COR-L47 (cell line): ENCODE measurements around the gene SCFD2.
A peak's percentile ranks its signal among the peaks of the same experiment; 100 is the strongest.
"Not testable (repeated sequence)": the region's sequence is repeated elsewhere in the genome, so short reads cannot be mapped to it uniquely, and the experiment has no call there.

Experiments used
- DNase-seq: peaks from one replicate; lab custom pipeline; 2025; lab: John Stamatoyannopoulos, UW

SCFD2 gene

DNA sequence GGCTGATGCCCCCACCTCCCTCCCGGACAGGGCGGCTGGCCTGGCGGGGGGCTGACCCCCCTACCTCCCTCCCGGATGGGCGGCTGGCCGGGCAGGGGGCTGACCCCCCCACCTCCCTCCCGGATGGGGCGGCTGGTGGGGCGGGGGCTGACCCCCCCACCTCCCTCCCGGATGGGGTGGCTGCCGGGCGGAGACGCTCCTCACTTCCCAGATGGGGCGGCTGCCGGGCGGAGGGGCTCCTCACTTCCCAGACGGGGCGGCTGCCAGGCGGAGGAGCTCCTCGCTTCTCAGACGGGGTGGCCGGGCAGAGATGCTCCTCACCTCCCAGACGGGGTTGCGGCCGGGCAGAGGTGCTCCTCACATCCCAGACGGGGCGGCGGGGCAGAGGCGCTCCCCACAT is 127.5 kb downstream of the SCFD2 start:
- DNase-seq, result not testable (repeated sequence)

DNA sequence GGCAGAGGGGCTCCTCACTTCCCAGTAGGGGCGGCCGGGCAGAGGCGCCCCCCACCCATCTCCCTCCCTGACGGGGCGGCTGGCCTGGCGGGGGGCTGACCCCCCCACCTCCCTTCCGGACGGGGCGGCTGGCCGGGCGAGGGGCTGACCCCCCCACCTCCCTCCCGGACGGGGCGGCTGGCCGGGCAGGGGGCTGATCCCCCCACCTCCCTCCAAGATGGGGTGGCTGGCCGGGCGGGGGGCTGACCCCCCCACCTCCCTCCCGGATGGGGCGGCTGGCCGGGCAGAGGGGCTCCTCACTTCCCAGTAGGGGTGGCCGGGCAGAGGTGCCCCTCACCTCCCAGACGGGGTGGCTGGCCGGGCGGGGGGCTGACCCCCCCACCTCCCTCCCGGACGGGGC is 128.1 kb downstream of the SCFD2 start:
- not testable (repeated sequence) for DNase-seq

DNA sequence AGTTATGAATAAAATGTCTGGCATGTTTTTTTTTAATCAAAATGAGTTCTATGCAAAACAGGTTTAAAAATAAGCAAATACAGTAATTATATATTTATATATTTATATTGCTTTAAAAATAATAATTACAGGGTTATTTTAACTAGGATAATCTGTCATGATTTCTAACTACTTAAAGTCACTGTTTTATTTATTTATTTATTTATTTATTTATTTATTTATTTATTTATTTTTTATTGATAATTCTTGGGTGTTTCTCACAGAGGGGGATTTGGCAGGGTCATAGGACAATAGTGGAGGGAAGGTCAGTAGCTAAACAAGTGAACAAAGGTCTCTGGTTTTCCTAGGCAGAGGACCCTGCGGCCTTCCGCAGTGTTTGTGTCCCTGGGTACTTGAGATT is 129.2 kb downstream of the SCFD2 start:
- not testable (repeated sequence) for DNase-seq

DNA sequence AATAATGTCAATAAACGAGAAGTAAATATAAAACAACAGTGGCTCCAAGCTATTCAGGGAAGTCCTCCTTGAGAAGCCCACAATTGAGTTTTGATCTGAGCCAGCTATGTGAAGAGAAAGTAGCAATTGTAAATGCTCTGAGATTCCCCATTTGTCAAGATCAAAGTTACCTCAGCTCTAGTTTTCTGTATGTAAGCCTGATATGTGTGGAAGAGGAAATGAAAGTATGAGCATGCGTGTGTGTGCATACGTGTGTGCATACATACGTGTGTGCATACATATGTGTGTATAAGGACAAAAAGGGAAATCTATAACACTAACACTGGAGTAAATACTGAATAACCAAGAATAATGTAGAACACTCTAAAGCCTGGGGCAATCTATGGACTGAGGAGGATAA is 130.3 kb downstream of the SCFD2 start:
- no peak for DNase-seq

DNA sequence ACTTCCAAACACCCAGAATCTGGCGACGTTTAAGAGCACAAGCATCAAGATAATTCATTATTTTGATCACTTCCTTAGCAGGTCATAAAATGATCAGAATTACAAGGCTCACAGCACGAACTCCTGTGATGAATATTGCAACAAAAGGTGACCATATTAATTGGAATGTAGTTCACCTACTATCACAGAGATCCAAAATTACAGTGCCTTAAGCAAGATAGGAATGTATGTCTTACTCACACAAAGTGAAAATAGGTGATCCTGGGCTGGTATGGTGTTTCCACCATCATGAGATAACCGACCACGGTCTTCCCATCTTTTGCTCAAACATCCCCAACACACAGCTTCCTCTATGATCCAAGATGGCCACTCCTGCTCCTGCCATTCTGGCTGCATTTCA is 131.2 kb downstream of the SCFD2 start:
- DNase-seq, result no peak

DNA sequence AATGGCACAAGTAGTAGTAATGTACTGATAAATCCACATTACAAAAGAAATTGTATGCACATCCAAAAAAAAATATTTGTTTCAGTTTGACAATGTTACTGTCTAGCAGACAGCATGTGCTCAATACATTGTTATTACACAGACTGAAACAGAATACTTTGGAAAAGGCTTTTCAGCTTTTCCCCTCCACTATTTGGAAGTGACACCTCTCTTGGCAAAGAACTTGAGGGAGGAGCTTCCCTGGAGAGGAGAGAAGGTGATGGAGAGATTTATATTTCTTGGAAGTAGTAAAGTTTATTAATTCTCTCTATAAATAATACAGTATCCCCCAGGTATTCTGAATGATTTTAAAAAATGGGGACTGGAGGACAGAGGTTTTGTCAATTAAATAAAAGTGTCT is 131.8 kb downstream of the SCFD2 start:
- no peak for DNase-seq

DNA sequence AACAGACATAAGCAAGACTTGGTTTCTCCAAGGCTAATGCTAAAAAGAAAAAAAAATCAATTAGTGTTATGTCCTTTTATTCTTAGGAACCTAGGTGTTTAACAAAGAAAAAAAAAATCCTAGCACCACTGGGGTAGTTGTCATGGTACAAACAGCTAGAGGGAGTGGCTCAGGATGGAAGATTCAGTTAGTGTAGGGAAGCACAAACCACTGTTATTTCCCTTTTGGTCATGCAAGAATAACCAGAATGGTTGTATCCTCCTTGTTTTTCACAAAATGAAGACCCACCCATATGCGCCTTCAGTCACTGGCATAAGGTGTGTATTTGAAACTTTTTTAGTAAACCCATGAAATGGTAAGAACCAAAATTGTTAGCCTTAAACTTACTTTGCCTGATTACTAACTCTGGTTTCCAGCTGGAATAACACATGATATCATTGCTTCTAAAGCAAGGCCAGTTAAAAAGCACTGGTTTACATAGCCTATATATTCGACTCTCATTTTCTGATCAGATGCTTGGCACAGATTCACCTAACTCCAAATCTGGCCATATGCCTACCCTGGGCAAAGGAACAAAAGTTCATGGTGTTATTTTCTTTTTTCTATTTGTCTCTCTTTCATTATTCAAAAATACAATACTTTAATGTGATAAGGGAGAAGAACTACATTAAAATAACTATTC is 132.6 kb downstream of the SCFD2 start:
- no peak for DNase-seq

DNA sequence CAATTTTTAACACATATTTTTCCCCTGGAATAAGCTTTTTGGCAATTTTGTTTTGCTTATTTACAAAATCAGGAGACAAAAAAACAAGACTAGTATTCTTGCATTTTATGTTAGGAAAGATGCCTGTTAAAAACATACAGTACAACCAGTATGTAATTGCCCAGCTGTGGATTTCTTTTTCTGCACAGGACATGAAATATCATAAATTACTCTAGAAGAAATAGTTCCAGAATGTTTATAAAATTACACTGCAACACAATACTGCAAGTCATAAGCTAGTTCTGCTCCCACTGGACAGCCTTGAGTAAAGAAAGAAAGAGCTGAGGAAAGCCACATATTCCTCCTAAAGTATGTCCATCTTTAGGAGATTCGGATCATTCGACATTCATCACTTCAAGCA is 133.5 kb downstream of the SCFD2 start:
- no peak for DNase-seq

DNA sequence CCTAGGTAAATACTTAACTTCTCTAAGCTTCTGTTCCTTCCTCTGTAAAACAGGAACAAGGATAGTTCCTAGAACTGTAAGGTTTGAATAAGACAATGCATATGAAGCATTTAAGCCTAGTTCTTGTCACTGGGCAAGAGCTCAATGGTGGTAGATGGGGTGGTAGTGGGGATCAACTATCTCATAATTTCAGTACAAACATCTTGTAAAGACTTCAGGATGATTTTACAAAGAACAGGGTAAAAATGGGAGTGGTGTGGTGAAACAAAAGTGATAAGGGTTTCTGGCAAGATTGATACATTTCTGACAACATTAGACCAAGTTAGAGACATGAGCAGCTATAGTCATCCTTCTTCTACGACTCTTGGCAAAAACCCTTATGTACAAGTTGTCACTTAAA is 137.8 kb downstream of the SCFD2 start:
- no peak for DNase-seq

DNA sequence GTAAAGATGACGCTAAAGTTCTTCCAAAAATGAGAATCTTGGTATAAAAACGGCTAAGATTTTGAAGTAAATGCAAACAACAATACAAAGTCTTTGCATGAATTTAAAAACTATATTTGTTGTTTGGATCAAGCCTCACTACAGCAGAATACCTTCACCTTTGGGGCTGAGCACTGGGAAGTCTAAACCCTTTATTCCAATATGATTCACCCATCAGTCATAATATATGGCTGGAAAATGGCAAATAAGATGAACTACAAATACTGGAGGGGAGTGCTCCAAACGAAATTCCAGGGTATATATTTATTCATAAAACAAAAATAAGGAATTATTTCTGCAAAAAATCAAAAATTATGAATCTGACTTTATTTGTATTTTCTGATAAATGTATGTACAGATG is 138.4 kb downstream of the SCFD2 start:
- DNase-seq, result no peak

DNA sequence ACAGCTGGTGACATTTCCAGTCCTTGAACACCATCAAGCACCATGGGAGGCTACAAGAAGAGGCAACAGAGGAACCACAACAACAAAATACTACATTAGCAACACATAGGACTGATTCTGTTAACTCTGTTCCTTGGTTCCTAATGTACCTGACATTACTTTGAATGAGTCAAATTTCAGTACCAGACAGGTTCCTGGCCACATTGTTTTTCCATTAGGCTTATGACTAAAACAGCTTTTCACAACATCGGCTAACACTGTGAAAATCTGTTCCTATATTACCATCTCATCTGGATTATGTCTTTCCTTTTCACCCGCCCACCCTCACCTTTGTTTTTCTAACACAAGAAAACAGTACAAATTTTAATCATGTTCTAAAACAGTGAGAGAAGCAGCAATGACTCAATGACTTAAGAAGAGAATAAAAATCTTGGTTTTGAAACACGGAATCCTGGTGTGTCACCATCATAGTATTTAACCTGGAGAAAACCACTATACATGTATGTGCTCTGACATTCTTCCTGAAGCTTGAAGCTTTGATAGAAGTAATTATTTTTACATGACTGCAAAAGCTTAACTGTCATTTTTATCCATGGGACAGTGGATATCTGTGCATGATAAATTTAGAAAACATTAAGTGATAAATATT is 143.9 kb downstream of the SCFD2 start:
- DNase-seq, result no peak

DNA sequence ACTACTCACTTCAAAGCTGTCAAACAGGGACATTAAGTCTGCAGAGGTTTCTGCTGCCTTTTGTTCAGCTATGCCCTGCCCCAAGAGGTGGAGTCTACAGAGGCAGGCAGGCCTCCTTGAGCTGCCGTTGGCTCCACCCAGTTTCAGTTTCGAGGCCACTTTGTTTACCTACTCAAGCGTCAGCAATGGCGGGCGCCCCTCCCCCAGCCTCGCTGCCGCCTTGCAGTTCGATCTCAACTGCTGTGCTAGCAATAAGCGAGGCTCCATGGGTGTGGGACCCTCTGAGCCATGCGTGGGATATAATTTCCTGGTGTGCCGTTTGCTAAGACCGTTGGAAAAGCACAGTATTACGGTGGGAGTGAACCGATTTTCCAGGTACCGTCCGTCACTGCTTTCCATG is 146.7 kb downstream of the SCFD2 start:
- not testable (repeated sequence) for DNase-seq

DNA sequence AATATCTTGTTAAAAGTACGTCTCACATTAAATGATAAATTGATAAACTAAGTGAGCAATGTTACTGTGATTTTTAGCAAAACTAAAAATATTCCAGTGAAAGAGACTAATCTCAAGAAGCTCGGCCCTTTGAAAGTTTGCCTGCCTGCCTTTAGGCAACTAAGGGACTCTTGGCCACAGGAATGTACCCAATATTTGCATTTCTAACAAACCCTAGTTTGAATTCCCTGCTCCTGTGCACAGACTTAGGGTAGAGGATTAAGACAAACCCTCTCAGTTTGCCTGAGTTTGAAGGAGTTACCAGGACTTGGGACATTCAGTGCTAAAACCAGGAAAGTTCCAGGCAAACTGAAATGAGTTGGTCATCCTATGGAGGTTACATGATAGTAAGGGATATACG is 157.1 kb downstream of the SCFD2 start:
- no peak for DNase-seq

DNA sequence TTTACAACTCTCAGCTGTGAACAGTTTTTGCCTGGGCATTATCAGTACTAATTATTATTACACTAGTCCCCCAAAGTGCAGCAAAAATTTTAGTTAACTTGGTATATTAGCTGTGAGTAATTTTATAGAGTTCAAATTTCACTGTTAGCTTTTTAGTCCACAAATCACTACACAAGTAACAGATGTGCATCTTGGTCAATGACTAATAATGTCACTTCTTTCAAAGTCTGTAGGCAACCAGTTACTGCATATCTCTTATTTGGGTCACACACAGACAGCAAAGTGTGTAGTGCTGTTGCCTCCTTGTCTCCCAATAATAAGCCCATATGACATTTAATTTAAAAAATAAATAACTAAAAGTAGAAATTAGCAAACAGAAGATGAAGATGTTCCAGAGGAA is 159.9 kb downstream of the SCFD2 start:
- no peak for DNase-seq

DNA sequence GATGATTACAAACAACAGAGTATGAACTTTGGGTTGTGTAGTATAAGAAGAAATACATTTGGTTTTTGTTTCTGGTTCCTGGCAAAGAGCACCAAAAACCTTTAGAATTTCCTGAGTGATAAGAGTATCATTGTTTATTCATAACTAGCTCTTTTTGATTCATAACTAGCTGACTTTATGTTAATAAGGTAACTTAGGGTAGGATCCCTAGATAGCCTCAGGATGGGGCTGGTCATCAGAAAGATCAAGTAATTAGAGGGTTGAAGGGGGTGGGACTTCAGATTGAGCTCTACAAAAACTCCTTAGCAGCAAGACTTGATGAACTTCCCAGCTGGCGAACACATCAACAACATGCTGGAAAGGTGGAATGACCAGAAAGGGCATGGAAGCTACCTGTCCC is 166.5 kb downstream of the SCFD2 start:
- no peak for DNase-seq

DNA sequence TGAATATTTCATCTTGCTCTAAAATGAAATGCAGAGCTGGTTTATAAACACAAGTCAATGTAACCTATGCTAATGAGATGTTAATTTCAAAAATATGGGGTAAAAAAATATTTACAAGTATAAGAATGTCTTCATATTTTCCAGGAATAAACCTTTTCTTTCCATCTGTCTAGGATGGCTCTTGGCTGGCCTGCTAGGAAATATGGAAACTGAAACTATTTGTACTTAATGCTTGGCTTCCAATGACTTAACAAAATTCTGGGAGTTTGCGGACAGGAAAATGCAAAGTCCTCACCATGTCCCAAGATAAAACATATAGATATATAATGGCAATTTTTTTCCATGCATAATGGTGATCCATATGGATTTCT is 168.1 kb downstream of the SCFD2 start:
- DNase-seq, result no peak

DNA sequence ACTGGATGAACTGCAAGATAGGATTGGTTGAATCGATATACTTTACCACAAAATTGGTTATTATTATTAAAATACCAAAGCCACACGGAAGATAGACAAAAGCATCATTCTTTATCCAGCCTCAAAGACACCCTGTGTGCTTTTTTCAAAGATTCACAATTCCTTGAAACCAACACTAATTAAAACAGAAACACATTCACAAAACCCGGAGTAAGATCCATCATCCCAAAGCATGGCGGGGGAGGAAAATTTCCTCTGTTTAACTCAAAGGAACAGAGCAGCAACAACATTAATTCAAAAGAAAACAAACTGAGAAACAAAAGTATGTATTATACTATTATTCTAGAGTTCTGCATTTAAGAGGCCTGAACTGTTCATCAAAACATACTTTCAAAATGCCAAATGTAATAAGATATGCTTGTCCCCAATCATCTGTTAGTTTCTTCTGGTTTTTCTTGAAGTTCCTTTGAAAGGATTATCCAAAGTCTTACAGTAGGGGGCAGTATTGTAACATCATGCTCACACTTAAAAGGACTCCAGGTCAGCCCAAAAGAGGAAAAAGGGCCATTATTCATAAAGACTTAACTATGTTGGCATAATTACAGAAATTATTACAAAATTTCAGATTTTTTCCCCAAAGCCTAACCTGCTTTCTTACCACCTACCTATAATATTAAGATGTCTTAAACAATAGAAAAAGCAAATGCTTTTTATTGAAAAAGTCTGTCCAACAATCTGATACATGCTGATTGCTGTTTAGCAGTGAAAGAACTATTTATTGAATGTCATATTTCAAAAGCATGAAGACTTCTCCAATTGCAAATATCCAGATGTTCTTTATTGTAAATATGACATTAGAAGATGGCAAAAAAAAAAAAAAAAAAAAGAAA is 168.7 kb downstream of the SCFD2 start:
- peak; percentile 55 for DNase-seq

DNA sequence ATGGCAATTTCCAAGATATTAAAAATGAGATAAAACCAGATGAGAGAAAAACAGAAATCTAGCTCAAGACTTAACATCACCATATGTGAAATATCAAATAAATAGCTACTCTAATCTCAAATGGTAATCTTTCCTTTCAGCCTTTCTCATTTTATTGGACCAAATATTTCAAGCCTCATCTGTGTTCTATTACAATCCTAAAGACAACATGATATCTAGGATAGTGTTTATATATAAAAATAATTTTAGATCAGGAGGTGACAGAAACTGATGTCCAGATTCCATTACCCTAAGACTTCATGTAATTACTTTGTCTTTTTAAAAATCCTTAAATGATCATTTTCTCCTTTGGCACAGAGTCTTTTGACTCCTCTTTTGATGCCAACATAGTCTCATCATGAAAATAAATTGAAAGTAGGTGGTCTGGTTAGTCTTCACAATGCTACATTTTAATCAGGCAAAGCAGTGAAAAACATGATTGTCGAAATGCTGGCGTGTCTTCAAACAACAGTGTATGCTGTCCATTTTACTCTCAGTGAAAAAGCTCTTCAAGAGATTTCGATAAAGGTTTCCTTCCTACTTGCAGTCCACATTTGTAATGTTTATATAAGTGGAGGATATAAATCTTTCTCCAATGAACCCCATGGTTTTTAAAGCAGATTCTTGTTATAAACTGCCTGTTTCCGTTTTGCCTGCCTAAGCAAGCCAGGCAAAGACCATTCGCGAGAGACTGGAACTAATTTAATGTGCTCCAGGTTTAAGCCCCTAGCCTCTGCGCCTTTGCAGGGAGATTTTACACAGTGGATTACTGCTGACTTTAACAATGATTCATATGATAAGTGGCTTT is 169.8 kb downstream of the SCFD2 start:
- no peak for DNase-seq

DNA sequence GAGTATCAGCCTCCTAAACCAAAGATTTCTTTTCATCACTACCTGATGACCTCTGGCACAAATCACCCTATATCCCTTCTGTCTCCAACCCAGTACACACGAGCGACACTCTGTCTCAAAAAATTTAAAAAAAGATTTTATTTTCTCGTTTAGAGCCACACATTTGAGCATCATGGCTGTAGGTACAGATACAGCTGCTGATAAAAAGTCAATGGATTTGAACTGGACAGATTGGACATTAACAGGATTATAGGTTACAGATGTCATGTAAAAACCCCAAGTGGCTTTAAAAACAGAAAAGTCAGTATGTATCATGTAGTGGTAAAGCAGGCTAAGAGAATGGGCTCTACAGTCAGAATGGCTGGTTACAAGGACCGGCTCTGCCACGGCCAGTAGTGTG is 171.1 kb downstream of the SCFD2 start:
- DNase-seq, result no peak

DNA sequence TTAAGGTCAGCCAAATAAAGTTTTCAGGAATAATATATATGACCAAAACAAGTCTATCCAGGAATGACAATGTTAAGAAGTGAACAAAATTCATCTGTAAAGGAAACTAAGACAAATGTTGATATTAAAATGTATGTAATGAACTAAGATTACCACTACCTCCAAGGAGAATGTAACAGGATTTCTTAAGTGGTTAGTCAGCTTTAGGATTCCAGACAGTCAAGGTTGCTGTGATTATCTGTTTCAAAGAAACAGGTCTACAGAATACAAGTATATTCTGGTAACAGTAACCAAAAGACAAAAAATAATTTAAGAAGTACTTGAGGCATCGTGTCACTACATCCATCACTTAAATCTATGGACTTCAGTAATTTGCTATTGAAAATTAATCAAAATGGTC is 172.8 kb downstream of the SCFD2 start:
- no peak for DNase-seq

DNA sequence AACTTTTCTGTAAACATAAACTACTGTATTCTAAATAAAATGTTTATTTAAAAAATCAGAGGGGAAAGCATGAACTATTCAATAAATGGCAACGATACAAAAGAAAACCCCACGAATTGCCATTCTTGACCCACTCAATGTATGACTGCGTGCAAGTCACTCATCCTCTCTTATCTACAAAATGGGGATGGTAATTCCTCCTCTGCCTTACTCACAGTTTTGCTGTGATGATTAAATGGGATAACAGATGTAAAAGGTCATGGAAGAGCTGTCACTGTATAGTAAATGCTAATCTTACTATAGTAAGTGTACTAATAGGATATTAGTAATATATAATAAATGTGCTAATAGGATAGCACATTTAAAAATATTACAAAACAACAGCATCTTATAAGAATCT is 173.4 kb downstream of the SCFD2 start:
- DNase-seq, result no peak

DNA sequence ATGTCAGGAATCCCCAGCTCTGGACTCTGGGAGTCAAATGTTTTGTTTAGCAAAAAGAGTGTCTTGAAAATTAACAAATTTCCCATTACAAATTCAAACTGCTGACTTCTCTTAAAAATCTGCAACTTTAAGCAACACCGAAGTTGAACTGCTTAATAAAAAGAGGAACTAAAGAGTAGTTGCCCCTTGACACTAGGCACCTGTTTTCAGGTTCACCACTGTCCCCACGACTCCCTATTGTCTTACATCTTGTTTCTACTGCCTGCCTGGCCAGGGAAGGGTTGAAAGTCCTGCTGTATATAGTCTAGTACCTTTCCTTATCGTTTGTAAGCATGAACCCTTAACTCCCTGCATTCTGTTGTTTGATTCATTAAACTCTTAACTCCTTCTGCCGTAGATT is 173.9 kb downstream of the SCFD2 start:
- no peak for DNase-seq
